ENCODE data around the gene FAM234B.
A peak's percentile ranks its signal among the peaks of the same experiment; 100 is the strongest.
"Not testable (repeated sequence)": the region's sequence is repeated elsewhere in the genome, so short reads cannot be mapped to it uniquely, and the experiment has no call there.

Gene FAM234B

DNA sequence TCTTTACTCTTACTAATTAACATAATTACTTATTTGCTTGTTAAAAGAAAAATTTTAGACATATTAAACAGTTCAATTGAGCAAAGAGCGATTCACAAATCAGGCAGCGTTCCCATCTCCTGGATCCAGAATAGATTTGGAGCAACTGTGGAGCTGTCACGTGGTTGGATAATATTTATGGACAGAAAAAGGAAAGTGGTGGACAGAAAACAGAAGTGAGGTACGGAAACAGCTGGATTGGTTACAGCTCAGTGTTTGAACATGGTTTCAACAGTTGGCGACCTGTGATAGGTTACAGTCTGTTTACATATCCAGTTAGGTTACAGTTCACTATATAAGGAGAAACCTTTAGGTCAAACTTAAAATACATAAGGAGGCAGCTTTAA is 19.7 kb upstream of the FAM234B start:
- no peak for DNase-seq

DNA sequence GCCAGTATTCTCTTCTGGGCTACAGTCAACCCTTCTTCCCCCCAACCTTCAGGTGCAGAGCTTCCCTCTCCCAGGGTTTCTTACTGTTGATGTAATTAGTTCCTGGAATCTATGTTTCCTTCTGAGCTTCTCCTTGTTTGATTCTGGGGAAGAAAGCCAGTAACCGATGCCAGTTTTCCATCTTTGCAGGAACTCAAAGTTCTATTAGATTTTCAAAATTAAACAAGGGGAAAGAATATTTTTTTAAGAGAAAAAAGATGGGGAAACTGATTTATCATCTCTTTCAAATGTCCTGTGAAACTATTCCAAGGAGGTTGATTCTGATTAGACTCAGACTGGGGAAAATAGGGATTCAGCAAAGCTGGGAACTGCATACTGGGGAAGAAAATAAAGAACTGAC is 17.9 kb upstream of the FAM234B start:
- DNase-seq, result no peak

DNA sequence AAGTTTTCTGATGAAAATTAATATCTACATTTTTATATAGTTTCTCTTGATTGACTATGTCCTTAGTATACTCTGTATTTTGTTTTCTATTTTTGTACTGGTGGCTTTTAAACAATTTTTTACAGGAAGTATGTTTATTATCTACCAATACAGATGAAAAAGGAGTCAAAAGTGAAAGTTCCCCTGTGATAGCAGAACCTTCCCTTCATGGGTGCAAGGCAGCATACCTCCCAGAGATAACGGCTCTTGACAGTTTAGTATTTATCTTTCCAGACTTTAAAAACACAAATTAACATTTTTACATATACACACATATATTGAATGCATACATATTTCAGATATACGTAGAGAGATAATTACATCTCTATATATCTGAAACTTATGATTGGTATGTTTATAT is 17.1 kb upstream of the FAM234B start:
- no peak for DNase-seq

DNA sequence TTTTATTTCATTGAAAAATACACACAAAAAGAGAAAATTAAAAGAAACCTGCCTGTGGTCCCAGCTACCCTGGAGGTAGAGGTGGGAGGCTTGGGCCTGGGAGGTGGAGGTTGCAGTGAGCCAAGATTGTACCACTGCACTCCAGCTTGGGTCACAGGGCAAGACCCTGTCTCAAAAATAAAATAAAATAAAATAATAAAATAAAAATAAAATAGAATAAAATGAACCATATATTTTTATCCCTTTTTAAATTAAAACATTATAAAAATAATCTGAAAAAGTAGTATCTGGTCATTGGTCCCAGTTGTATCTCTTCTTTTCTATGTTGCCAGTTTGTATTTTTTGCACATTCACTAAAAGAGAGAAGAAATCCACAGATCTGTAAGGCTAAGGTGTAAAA is 16.7 kb upstream of the FAM234B start:
- DNase-seq, result no peak

DNA sequence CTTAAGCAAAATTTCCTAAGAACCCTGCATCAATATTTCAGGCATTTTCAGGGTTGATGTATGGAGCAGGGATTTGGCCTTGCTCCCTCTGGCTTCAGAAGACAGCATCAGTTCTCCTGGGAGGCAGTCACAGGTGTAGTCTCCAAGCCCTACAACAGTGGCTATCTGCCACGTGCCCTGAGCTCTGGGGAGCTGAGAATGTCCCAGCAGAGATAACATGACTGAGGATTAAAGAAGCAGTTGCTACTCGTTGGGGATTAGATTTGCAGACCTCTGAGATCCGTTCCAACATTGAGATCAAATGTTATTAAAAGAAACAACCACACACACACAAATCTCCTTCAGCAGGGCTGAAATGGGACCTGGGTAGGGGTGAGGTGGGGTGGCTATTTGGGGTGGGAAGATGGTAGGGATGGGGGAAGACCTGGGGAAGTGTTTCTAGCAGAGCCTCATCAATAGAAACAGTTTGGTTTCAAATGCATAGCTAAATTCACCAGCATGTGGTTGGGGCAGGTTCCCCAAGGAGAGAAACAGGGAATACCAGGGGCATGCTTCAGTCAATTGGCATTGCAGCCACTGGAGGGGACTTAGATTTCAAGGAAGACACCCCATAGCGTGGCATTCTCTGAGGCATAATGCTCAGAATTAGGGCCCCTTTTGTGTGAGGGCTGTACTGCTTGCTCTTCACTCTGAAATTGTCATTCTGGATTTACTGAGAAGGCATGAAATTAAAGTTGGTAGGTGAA is 15.2 kb upstream of the FAM234B start:
- DNase-seq, result no peak

DNA sequence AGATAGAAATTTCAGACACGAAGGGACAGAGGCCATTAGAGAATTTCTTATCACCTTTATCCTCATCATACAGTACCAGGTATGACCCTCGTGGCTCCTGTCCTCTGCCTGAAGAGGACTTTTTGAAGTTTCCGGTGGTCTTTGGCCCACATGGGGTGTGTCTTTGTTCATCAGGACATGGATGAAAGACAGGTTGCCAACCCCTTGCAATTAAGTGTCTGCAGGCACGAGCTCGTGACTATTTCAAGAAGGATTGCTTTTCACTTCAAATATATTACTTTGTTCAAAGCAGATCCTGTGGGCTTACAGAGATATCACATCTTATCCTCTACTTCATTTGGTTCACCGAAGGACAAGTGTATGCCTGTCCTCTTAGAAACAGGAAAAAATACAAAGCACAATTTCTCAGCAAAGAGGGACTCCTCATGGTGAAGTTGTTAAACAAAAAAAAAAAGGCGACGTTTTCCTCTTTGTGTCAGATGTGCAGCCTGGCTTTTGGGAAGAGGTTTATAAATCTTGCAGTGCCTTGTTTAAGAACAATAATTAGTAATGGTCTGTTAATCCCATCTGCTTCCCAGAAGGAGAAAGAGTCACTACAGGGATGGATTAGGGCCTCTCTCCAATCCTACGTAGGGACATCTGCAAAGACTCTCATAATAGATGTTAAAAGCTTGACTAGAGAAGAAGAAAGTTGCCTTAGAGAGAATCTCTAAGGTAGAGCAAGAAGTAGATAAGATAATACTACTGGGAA is 13.5 kb upstream of the FAM234B start:
- no peak for DNase-seq

DNA sequence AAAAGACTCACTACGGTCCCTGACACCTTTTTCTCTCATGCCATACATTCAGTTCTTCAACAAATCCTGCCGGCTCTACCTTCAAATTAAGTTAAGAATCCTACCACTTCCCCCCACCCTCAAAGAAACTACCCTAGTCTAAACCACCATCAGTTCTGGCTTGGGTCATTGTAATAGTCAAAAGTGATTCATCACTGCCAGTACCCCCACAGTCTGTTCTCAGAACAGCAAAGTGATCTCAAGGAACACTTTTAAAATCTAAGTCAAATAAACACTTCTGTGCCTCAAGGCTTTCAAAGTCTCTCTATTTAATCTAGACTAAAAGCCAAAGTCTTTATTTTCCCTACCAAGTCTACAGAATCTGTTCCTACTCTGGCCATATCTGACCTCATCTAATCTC is 12.0 kb upstream of the FAM234B start:
- DNase-seq, result no peak

DNA sequence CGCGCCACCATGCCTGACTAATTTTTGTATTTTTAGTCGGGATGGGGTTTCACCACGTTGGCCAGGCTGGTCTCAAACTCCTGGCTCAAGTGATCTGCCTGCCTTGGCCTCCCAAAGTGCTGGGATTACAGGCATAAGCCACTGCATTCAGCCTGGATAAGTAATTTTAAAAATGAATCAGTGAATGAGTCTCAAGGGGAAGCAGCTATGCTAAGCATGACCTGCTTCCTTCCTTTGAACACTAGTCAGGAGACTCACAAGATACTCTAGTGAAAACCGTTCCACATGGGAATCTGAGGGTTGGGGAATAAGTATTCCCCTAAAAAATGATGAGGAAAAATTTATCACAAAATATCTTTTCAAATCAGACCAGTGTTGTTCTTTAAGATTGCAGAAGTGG is 10.7 kb upstream of the FAM234B start:
- no peak for DNase-seq

DNA sequence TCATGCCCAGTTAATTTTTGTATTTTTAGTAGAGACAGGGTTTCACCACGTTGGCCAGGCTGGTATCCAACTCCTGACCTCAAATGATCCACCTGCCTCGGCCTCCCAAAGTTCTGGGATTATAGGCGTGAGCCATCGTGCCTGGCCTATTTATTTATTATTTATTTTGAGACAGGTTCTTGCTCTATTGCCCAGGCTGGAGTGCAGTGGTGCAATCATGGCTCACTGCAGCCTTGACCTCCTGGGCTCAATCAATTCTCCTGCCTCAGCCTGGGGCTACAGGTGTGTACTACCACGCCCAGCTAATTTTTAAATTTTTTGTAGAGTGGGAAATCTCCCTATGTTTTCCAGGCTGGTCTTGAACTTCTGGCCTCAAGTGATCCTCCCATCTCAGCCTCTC is 8.8 kb upstream of the FAM234B start:
- DNase-seq, result not testable (repeated sequence)

DNA sequence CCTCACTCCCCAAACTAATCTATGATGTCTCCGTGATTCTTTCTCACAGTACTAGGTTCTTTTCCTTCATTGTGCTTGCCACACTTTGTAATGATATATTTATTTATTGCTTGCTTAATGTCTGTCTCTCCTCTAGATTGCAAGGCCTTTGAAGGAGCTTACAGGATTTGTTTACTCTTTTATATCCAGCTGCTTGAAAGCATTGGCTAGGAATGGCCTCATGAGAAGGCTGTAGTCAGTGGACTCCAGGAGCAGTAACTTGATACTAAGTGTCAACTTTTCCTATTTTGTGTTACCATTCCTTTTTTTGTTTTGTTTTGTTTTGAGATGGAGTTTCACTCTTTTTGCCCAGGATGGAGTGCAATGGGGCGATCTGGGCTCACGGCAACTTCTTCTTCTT is 7.3 kb upstream of the FAM234B start:
- no peak for DNase-seq

DNA sequence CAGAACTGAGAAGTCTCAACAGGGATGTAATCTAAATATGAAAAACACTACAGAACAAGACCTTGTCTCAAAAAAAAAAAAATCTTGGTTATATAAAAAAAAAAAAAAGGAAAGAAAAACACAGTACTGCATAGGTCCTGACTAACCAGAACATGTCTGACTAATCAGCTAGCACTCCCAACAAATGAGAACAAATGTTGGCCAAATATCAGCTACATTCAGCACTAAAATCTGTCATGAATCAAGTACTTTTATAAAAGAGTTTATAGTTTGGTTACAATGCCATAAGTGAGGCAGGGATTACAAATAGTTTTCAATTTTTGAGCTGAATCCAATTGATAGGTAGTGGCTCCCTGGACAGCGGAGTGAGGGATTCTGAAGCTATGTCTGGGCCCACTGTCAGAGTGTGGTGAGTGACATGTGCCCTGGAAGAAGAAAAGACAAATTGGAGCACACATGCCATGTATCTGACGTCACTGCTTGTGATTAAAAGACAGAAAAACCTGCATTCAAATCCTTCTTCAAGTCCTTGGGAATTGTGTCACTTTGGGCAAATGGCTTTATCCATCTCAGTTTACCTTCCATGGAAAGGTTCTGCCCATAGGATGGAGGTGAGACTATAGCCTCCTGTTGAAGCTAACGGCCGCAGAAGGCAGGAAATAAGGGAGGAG is 5.6 kb upstream of the FAM234B start:
- DNase-seq, result no peak

DNA sequence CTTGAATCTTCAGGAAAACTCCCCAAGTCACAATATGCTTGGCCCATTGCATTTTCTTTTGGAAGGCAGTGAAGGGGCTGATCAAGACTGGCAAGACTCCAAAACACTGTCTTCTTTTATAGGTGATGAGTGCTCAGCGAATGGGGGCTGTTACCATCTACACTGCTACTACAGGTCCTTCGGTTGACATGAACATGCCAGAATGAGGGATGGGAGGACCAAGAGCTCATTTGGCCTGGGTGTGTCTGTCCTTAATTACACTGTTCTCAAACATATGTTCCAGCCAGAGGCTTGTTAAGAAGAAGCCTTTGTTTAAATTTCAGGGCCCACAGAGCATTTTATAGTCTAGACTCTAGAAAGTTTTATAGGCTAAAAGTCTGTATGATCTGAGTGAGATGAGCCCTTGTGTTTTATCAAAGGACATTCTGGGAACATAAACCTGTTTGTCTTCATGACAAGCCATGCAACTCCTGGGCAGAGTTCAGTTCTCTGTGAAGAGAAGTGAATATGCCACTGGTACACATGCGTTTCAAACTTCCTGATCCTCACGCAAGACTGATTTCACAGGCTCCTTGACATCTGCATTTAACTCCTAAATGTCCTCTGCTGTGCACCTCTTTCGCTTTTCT is 4.7 kb upstream of the FAM234B start:
- DNase-seq, result peak in 1 of 3 experiments; percentile 71

DNA sequence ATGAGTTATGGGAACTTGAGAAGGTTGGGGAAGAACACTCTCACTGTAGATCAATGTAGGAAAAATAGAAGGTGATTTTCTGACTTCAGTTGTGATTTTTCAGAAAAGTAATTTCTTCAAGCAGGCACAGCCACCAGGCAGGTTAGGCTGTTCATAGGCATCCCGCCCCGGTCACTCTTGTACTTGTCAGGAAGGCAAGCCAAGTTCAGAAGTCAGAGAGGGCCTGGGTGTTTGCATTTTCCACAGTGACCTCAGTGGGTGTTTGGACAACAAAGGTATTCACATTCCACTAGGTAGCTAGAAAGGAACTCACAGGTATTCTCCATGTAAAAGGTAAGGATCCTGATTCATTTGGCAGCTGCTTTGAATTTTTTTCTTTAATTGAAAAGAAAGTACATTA is 3.0 kb upstream of the FAM234B start:
- DNase-seq, result no peak

DNA sequence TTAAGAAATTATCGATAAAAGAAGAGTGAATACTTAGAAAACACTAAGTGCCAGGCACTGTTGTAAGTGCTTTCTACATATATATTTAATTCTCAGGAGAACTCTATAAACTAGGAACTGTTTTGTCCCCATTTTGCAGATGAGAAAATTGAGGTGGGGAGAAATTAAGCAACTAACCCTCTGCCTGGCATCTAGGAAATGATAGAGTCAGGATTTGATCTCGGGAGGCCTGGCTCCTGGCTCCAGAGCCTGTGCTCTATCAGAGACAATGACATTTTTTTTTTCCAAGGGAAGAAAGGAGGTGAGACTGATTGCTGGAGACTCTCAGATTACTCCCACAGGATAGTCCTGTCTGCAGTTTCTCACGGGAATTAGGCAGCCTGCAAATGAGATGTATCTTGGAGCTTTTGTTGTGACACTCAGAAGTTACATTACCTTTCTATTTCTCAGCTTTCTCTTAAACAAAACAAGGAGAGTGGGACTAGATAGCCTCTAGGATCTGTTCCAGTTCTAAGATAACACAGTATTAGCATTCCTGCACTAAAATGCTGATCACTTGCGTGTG is 1.4 kb upstream of the FAM234B start:
- DNase-seq, result no peak

DNA sequence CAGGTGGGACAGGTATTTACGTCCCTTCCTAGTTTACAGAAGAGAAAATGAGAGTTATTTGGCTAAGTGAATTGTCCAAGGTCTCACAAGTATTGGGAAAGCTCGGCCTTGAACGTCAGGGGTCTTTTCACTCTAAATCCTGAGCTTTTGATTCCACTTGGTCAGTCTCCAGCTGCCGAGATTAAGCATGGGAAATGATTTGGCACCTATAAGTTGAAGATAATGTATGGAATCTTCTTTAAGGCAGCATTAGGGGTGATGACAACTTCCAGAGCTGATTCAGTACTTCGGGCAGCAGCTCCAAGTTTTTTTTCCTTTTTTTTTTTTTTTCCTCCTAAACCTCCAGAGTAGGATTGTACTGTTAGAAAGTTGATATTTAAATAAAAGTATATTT is 722 bp downstream of the FAM234B start:
- DNase-seq, result no peak

DNA sequence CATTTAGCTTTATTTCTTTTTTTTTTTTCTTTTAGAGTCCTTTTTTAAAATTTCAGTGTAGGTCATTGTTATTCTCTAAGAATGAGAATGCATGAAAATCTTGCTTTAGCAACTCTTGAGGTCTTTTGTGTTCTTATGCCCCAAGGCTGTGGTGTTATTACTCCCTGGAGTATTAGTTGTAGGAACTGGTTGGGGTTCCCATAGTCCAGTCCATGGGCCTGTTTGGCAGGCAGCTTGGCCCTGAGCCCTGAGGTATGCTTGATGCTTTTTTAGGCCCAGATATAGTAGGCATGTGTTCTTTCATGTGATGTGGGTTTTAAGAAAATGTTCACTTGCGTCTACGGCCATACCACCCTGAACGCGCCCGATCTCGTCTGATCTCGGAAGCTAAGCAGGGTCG is 1.6 kb downstream of the FAM234B start:
- no peak for DNase-seq

DNA sequence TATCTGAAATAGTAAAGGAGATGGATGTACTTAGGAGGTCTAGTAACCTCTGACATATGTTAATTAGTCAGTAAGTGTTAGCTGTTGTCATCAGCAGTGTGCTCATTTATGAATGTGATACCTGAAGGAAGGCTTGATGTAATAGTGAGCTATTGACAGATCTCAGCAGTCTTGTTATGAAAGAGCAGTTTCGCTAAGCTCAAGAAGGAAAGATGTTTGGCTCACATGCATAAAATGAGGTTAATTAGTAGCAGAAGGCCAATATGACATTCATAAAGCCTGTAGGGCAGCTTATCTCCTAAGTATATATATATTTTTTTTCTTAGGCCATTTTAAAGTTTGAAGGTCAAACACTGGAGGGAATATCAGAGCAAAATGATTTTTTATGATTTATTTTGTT is 2.8 kb downstream of the FAM234B start:
- DNase-seq, result no peak

DNA sequence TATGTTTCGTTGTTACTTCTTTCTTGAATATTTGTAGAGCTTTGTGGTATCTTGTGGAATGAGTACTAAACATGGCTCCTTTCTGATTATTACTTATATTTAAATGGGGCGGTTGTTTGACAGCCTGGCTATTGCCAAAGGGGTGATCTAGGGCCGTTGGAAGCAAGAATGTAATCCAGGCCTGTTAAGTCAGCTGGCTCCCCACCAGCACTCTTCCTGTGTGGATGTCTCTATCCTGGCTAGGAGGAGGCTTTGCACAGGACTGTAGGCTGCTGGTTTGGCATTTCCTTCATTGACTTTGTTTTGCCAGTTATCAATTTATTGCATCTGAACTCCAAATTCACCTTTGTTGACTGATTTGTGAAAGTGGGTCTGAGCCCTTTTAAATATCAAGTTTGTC is 5.6 kb downstream of the FAM234B start:
- no peak for DNase-seq

DNA sequence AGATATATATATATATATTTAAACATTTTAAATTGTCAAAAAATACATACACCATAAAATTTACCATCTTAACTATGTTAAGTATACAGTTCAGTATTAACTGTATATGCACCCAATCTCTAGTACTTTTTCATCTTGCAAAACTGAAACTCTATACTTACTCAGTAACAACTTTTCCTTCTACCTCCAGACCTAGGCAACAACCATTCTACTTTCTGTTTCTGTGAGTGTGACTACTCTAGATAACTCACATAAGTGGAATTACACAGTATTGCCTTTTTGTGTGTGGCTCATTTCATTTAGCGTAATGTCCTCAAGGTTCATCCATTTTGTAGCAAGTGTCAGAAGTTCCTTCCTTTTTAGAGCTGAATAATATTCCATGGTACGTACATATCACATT is 8.2 kb downstream of the FAM234B start:
- no peak for DNase-seq

DNA sequence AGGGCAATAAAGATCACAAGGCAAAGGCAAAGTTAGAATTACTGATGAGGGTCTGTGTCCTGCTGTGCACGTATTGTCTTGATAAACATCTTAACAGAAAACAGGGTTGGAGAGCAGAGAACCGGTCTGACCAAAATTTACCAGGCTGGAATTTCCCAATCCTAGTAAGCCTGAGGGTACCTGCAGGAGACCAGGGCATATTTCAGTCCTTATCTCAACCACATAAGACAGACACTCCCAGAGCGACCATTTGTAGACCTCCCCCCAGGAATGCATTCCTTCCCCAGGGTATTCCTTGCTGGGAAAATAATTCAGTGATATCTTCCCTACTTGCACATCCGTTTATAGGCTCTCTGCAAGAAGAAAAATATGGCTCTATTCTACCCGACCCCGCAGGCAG is 9.4 kb downstream of the FAM234B start:
- DNase-seq, result not testable (repeated sequence)

DNA sequence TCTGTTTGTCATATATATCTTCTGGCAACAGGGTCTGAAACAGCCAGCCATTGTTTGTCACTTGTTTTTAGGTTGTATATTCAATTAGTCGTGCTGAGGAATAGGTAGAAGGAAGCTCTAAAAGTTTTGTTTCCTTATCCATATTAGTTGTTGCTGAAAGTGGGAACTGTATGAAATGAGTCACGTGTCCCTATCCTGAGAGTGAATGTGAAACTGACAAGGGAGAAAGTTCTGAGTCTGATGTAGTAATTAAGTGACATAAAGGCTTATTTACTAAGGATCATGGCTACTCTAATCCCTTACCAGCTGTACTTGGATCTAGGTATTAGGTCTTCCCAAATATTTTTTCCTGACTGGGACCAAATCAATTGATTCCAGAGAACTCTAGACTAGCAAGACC is 16.4 kb downstream of the FAM234B start:
- DNase-seq, result no peak

DNA sequence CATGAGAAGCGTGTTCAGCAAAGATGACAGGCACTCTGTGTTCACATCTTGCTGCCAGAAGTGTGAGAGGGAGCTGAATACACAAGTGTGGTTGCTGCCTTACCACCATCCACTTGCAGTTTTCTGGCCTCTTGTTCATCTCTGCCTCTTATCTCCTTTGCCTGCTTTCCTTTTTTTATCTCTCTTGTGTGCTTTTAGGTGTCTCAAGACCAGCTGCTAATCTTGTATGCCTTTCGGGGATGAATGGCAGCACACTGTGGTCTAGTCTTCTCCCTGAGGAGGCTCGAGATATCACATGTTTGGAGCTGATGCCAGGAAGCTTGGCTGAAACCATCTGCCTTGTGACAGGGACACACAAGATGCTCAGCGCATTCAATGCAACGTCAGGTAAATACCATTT is 17.2 kb downstream of the FAM234B start:
- DNase-seq, result no peak

DNA sequence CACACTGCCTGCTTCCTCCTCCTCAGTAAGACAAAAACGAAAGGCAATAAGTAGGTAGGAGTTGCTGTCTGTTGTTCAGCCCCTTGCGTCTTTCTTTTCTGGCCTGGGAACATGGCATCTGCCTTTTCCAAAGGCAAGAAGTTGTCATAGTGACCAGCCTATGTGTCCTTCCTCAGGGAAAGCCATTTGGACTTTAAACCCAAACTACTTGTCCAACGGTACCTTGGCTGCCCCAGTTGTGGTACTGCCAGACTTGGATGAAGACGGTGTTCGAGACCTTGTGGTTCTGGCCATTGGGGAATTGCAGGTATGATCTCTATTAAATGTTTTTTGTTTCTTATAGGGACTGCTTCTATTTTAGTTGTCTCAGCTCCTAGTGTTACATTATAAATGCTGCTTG is 18.5 kb downstream of the FAM234B start:
- DNase-seq, result no peak

Data from NCI-H1417 (cell line).